CD4-positive, alpha-beta T cell treated with Interleukin-21 for 1 hour (primary cell): ENCODE data around the gene KMT2E.

Experiments used
- DNase-seq: peaks from one replicate; pipeline ENCODE4 v3.0.0-alpha.2; 2020

KMT2E gene

GRCh38 chr7:105084581-105084980 is 70.6 kb downstream of the KMT2E start:
- DNase-seq: no peak

- no peak for DNase-seq
Observed at GRCh38 chr7:105086850-105087249, 72.8 kb downstream of the KMT2E start.

- no peak for DNase-seq
Observed at GRCh38 chr7:105087981-105088380, 74.0 kb downstream of the KMT2E start.

- DNase-seq: no peak
Observed at GRCh38 chr7:105088456-105088855, 74.5 kb downstream of the KMT2E start.

- no peak for DNase-seq
Observed at GRCh38 chr7:105094966-105095365, 81.0 kb downstream of the KMT2E start.

GRCh38 chr7:105096306-105096705 is 82.3 kb downstream of the KMT2E start:
- DNase-seq: no peak

GRCh38 chr7:105097619-105098018 is 83.6 kb downstream of the KMT2E start:
- no peak for DNase-seq

- no peak for DNase-seq
Observed at GRCh38 chr7:105098863-105099515, 85.0 kb downstream of the KMT2E start.

DNA sequence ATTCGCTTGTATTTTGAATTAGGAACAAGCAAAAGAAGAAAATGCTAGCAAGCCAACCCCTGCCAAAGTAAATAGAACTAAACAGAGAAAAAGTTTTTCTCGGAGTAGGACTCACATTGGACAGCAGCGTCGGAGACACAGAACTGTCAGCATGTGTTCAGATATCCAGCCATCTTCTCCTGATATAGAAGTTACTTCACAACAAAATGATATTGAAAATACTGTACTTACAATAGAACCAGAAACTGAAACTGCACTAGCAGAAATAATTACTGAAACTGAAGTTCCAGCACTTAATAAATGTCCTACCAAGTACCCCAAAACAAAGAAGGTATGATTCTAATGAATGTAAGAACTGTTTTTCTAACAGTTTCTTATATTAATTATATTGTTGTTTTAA is 87.9 kb downstream of the KMT2E start:
- DNase-seq: no peak

GRCh38 chr7:105102557-105103352 is 88.8 kb downstream of the KMT2E start:
- no peak for DNase-seq

- no peak for DNase-seq
Observed at GRCh38 chr7:105105579-105105978, 91.6 kb downstream of the KMT2E start.

DNA sequence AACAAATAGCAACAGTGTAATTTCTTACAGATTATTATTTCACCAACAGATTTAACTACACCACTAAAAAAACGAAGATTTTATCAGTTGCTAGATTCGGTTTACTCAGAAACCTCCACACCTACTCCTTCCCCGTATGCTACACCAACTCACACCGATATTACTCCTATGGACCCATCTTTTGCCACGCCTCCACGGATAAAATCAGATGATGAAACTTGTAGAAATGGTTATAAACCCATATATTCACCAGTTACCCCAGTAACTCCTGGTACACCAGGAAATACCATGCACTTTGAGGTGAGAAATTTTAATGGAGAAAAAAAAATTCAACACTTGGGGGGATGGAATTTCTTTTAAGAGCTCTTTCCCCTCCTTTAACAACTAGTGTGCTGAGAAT is 92.5 kb downstream of the KMT2E start:
- no peak for DNase-seq

GRCh38 chr7:105107458-105107857 is 93.5 kb downstream of the KMT2E start:
- no peak for DNase-seq

- DNase-seq: no peak
Observed at GRCh38 chr7:105112440-105113418, 98.7 kb downstream of the KMT2E start.

DNA sequence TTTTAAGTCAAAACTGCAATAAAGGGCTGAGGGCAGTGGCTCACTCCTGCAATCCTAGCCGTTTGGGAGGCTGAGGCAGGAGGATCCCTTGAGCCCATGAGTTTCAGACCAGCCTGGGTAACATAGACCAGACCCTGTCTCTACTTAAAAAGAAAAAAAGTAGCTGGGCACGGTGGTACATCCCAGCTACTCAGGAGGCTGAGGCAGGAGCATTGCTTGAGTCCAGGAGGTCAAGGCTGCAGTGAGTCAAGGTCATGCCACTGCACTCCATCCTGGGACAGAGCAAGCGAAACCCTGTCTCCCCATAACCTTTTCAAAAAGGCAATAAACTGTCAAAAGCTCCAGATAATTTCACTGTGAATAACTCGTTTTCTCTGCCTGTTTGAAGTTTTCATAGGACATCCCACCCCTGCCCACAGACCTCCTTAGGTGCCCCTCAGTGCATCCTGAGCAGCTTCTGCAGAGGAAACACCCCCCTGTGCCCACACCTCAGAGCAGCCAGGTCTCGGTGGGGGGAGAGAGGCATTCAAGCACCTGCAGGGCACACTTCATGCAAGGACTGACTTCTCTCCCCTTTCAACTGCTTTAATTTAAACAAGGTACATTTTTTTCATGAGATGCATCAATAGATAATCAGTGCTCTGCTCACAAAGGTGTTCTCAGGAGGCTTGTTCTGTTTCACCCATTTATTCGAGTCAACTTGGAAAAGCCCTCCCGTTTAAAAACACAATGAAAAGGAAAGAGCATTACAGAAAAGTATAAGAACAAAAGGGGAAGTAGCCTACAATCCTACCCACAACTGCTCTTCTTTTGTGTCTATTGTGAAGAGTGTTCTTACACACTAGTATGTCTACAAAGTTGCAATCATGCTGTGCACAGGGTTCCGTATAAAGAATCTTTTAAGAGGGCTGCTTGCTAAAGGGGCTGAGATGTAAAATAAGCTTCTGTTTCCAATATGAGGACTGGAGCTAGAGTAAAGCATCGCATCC is 104.9 kb downstream of the KMT2E start:
- DNase-seq: no peak

DNA sequence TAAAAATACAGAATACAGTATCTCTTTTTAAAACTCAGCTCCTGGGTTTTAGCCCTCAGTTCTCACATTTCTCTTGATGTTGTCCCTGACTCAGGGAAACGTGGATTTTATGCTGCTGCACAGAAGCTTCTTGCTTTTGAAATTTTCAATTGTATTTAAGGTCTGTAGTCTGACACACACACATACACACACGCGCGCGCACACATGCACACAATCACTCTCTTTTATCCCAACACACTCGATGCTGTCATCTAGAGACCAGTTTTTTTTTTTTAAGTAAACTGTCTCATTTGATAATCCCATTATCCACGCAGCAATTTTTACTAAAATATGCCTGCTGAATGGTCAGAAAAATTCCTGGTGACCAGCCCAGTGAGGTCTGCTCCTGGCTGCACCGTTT is 108.6 kb downstream of the KMT2E start:
- no peak for DNase-seq

GRCh38 chr7:105125745-105126144 is 111.7 kb downstream of the KMT2E start:
- DNase-seq: no peak

DNA sequence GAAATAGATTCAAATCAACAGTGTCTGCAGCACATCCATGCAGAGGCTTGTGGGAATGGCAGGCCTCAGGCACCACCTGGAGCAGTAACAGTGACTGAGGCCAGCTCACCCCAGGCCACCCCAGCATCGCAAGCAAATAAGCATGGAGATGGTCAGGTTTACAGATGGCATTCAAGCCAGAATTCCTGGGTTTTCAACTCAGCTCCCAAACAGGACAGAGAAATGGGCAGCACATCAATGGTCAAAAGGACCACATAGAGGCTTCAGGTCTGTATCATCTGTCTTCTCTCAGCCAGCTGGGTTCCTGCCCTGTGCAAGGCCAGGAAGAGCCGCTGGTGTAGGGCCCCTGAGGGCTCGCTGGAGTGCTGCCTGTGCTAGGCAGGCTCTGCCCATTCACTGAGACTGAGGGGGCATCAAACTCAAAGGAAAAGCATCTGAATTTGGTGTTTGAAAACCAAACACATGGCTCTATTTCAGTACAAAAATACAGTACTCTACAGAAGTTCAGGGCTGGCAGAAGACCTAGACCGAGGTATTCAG is 112.5 kb downstream of the KMT2E start:
- no peak for DNase-seq

DNA sequence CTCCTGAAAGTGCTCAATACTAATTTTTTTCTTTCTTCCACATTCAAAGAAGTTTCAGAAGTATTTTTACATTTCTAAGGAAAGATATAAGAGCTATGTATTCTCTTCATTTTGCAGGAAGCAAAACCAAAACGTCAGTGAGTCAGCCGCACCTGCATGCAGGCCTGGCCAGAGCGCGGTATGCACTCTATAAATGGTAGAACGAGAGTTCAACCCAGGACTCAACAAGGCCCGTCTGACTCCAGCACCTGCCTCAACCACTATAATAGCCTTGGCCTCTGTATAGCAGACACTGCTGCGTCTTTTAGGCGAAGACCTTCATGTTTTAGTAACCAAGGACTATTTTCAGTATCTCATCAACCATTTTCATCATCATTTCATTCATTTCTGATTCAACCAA is 113.2 kb downstream of the KMT2E start:
- DNase-seq: no peak

DNA sequence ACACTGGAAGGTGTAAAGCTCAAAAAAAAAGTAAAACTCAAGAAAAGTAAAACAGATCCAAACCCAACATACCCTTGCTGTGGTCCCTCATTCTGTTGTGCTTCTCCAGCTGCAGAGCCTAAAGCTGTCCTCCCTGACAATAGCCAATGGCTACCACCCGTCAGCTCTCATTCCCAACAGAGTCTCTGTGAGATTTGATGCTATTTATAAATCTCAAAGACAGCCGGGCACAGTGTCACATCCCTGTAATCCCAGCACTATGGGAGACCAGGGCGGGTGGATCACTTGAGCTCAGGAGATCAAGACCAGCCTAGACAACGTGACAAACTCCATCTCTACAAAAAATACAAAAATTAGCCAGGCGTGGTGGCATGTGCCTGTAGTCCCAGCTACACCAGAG is 116.0 kb downstream of the KMT2E start:
- no peak for DNase-seq

DNA sequence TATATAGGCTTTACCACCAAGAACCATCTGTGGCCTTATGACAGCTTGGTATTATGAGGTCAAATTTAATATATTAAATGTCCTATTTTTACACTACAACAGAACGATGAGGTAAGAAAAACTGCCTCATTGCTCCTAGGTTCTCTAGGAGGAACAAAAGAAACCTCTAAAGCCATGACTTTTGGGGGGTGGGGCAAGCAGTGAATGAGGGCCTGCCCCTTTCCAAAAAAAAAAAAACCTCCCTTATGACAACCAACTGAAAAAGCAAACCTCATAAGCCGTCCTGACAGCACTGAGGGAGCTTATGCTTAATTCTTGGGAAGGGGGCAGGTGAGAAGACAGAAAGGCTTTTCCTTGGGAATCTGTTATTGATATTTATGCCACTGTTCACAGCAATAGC is 116.6 kb downstream of the KMT2E start:
- no peak for DNase-seq
